Retinal pigment epithelial cell (primary cell): ENCODE measurements around the gene GNB4.

Experiments used
- DNase-seq: peaks from one replicate; pipeline ENCODE4 v3.0.0-alpha.2; 2010; ENCODE audit warnings: low read depth
- H3K4me3 ChIP-seq: 2 replicates; pipeline ENCODE4 v1.5.1; 2011; ENCODE audit warnings: mild to moderate bottlenecking, low read length, control low read depth, moderate library complexity
- TF ChIP-seq, protein P1 (sequence below): conservative IDR thresholded peaks from 2 replicates; pipeline ENCODE4 v1.5.1; 2011; ENCODE audit warnings: low read depth, low read length, control low read depth, inconsistent platforms

Gene GNB4

DNA sequence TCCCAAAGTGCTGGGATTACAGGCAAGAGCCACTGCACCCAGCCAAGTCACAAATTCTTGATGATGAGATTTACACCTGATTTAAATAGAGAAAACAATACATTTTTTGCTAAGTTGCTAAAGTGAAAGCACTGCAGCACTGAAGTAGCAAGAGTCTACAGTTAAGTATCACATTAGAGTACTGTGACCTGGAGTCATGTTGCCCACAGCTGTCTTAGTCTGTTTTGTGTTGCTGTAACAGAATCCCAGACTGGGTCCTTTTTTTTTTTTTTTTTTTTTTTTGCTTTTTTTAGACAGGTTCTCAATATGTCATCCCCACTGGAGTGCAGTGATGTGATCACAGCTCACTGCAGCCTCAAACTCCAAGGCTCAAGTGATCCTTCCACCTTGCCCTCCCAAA is 23.2 kb upstream of the GNB4 start:
- H3K4me3 ChIP-seq: no peak overlapping the region
- no peak for DNase-seq
- TF ChIP-seq, protein P1, sequence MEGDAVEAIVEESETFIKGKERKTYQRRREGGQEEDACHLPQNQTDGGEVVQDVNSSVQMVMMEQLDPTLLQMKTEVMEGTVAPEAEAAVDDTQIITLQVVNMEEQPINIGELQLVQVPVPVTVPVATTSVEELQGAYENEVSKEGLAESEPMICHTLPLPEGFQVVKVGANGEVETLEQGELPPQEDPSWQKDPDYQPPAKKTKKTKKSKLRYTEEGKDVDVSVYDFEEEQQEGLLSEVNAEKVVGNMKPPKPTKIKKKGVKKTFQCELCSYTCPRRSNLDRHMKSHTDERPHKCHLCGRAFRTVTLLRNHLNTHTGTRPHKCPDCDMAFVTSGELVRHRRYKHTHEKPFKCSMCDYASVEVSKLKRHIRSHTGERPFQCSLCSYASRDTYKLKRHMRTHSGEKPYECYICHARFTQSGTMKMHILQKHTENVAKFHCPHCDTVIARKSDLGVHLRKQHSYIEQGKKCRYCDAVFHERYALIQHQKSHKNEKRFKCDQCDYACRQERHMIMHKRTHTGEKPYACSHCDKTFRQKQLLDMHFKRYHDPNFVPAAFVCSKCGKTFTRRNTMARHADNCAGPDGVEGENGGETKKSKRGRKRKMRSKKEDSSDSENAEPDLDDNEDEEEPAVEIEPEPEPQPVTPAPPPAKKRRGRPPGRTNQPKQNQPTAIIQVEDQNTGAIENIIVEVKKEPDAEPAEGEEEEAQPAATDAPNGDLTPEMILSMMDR: no peak

DNA sequence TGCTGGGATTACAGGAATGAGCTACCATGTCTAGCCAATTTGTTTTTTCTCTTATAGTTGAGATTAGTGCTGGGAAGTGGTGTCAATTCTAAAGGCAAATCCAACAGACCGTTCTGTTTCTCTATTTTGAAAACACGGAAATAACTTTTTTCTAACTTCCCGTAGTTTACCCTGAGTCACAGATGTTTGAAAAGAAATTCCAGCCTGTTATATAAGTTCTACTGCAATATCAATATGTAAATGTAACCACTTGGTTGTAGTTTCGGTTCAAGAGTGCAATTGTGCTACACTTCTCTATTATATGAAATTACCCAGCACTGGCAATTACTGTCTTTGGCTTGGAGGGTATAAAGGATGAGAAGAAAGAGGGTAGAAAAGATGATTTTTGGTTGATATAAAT is 22.3 kb upstream of the GNB4 start:
- no peak for DNase-seq
- TF ChIP-seq, protein P1: no peak
- H3K4me3 ChIP-seq: no peak overlapping the region

DNA sequence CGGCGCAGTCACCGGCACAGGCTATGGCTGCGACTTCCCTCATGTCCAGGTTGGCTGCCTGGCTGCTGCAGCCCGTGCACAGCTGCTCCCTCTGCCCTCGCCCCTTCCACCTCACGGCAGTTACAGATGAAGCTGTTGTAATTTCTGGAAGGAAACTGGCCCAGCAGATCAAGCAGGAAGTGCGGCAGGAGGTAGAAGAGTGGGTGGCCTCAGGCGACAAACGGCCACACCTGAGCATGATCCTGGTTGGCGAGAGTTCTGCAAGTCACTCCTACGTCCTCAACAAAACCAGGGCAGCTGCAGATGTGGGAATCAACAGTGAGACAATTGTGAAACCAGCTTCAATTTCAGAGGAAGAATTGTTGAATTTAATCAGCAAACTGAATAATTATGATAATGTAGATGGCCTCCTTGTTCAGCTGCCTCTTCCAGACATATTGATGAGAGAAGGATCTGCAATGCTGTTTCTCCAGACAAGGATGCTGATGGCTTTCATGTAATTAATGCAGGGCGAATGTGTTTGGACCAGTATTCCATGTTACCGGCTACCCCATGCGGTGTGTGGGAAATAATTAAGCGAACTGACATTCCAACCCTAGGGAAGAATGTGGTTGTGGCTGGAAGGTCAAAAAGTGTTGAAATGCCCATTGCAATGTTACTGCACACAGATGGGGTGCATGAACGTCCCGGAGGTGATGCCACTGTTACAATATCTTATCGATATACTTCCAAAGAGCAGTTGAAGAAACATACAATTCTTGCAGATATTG is 13.2 kb upstream of the GNB4 start:
- DNase-seq: no peak
- TF ChIP-seq, protein P1: no peak
- H3K4me3 ChIP-seq: no peak overlapping the region

DNA sequence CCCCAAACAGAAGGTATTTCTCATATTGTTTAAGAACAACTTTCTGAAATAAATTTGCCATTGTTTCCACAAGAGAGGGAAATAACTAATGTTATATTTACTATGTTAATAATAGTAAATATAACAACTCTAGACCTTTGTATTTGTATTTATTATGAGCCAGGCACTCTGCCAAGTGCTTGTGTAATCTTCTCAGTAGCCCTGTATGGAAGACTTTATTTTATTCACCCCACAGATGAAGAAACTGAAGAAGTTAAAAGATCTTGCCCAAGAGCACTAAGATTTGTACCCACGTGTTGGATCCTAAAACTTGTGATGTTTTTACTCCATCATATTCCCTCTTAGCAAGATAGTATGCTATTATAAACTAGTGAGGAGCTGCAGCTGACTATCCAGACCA is 12.0 kb upstream of the GNB4 start:
- no peak overlapping the region for H3K4me3 ChIP-seq
- TF ChIP-seq, protein P1: no peak
- no peak for DNase-seq

DNA sequence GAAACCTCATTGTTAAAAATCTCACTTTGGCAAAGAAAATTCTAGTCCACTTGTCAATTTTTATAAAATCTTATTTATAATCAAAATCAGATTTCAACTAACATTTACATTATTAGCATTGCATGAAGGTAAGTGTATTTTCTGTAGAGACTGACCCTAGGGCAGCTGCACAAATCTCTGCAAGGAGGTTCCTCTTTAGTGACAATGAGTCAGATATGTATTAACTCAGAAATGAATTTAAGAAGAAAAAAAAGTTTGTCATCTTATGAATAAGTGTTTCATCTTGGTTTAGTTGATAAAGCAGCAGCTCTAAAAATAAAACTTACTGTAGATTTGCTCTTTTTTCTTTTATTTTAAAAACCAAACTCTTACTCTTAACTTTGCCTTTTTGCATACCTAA is 9.0 kb upstream of the GNB4 start:
- TF ChIP-seq, protein P1: no peak
- DNase-seq: no peak
- H3K4me3 ChIP-seq: no peak overlapping the region

DNA sequence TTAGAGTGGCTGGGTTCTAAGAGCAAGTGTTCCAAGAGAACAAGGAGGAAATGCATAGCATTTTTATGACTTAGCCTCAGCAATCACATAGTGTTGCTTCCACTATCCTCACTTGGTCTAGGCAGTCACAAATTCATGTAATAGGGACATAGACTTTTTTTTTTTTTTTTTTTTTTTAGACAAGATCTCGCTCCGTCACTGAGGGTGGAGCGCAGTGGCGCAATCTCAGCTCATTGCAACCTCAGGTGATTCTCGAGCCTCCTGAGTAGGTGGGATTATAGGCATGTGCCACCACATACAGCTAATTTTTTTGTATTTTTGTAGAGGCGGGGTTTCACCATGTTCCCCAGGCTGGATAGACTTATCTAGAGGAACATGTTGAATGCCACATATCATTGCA is 4.7 kb upstream of the GNB4 start:
- H3K4me3 ChIP-seq: no peak overlapping the region
- TF ChIP-seq, protein P1: no peak
- no peak for DNase-seq

DNA sequence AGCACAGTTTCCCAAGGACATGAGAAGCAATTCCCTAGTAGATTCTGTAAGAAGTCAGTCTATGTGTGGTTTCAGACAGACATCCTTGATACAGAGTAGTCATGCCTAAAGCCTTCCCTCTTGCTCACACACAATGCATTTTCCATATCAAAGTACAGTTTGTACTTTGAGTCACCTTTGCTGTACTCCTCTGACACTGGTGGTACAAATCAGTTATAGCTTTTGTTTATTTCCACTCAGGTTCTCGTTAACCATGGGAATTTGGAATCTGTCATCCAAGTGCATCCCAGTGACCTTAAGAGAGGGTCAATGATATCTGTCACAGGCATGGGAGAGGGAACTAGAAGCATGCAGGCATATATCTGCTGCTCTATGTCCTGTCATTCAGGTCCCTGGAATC is 3.6 kb upstream of the GNB4 start:
- H3K4me3 ChIP-seq: no peak overlapping the region
- TF ChIP-seq, protein P1: no peak
- no peak for DNase-seq
